Type B pancreatic cell (in vitro differentiated cells): ENCODE results near the gene TSSC4. TPM values are rescaled to one million over a fixed set of nuclear protein-coding genes. Genes with fewer than 3 reads are reported as not detected.

Experiments
- DNase-seq: peaks from one replicate; pipeline ENCODE4 v3.0.0; 2021; ENCODE audit warnings: mixed read lengths; ENCODE audit not compliant: unreplicated experiment; ENCODE audit errors: extremely low spot score
- H3K27ac Mint-ChIP-seq: 2 replicates; pipeline ENCODE4 v1.8.0; 2021; ENCODE audit warnings: mild to moderate bottlenecking, mixed read lengths
- H3K27me3 Mint-ChIP-seq: 2 replicates; pipeline ENCODE4 v1.8.0; 2021; ENCODE audit warnings: mixed read lengths
- H3K36me3 Mint-ChIP-seq: 2 replicates; pipeline ENCODE4 v1.8.0; 2021; ENCODE audit warnings: mixed read lengths
- H3K4me1 Mint-ChIP-seq: one replicate; pipeline ENCODE4 v1.8.0; 2021; ENCODE audit warnings: mixed read lengths; ENCODE audit not compliant: unreplicated experiment
- H3K4me3 Mint-ChIP-seq: 2 replicates; pipeline ENCODE4 v1.8.0; 2021; ENCODE audit warnings: mild to moderate bottlenecking, mixed read lengths
- H3K9me3 Mint-ChIP-seq: 2 replicates; pipeline ENCODE4 v1.8.0; 2021; ENCODE audit warnings: mixed read lengths
- total RNA-seq: library from RNA; stranded (reverse); gene quantifications from 2 replicates; pipeline ENCODE4 v1.2.1, GENCODE V29; 2021; ENCODE audit warnings: low replicate concordance
- TF ChIP-seq, protein P1 (sequence below): fragments of 200-600 bp; sonication (generic); conservative IDR thresholded peaks from 2 replicates; pipeline ENCODE4 v1.5.0; 2021; ENCODE audit warnings: antibody characterized with exemption, mild to moderate bottlenecking

Gene TSSC4
- total RNA-seq, 1 donor from 2014 or later: 59.0 TPM

DNA sequence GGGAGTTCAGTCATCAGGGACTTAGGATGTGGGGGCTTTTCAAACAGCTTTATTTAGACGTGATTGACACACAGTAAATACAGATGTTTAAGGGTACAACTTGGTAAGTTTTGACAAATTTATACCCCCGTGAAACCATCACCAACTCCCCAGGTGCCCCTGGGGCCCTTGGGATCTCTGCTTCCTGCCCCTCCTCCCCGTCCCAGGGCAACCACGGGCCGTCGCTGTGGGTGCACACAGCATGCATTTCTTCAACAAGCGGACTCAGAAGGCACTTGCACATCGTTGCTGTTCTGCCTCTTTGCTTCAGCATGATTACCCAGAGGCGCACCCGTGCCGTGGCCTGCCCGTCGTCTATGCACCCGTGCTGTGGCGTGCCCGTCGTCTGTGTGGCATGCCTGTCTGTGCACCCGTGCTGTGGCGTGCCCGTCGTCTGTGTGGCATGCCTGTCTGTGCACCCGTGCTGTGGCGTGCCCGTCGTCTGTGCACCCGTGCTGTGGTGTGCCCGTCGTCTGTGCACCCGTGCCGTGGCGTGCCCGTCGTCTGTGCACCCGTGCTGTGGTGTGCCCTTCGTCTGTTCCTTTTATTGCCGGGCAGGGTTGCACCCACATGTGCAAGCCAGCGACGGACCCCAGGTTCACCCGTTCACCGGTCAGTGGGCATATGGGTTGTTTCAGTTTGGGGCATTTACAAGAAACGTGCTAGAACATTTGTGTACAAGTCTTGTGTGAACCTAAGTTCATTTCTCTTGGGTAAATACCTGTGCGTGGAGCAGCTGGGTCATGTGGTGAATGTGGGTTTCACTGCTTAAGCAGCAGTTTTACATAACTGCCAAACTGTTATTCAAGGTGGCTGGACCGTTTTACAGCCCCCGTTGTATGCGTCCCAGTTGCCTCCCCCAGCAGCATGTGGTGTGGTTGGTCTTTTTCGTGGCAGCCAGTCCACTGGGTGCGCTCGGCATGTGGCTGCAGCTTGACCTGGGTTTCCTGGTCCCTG, 15.1 kb upstream of the TSSC4 start:
- TF ChIP-seq, protein P1, sequence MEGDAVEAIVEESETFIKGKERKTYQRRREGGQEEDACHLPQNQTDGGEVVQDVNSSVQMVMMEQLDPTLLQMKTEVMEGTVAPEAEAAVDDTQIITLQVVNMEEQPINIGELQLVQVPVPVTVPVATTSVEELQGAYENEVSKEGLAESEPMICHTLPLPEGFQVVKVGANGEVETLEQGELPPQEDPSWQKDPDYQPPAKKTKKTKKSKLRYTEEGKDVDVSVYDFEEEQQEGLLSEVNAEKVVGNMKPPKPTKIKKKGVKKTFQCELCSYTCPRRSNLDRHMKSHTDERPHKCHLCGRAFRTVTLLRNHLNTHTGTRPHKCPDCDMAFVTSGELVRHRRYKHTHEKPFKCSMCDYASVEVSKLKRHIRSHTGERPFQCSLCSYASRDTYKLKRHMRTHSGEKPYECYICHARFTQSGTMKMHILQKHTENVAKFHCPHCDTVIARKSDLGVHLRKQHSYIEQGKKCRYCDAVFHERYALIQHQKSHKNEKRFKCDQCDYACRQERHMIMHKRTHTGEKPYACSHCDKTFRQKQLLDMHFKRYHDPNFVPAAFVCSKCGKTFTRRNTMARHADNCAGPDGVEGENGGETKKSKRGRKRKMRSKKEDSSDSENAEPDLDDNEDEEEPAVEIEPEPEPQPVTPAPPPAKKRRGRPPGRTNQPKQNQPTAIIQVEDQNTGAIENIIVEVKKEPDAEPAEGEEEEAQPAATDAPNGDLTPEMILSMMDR: no peak
- Mint-ChIP-seq H3K36me3 (no peaks in the 10 kb centered on the region), H3K27me3 (no peaks in the 10 kb centered on the region), H3K27ac (peak overlapping the region; percentile 58), H3K9me3 (no peaks in the 10 kb centered on the region), H3K4me3 (no peak overlapping the region), H3K4me1 (peaks cover 21% of the 10 kb centered on the region)
- DNase-seq: no peak

DNA sequence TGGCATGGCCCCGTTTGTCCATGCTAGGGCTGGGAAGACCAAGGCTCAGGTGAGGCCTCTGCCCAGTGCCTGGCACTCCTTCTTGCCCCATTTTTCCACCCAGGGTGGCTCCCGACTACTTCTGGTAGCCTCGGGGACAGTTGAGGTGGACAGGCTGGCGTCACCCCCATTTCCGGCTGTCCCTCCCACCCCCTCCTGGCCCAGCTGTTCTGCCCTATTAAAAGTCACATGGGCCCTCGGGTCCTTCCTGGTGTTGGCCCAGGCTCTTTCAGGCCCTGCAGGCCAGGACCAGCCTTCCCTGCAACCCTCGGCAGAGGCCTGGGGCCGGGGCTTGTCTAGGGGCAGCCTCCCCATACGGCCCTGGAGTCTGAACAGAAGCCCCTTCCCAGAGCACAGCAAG, 14.0 kb upstream of the TSSC4 start:
- Mint-ChIP-seq H3K9me3 (no peaks in the 10 kb centered on the region), H3K36me3 (no peaks in the 10 kb centered on the region)
- TF ChIP-seq, protein P1: no peak

DNA sequence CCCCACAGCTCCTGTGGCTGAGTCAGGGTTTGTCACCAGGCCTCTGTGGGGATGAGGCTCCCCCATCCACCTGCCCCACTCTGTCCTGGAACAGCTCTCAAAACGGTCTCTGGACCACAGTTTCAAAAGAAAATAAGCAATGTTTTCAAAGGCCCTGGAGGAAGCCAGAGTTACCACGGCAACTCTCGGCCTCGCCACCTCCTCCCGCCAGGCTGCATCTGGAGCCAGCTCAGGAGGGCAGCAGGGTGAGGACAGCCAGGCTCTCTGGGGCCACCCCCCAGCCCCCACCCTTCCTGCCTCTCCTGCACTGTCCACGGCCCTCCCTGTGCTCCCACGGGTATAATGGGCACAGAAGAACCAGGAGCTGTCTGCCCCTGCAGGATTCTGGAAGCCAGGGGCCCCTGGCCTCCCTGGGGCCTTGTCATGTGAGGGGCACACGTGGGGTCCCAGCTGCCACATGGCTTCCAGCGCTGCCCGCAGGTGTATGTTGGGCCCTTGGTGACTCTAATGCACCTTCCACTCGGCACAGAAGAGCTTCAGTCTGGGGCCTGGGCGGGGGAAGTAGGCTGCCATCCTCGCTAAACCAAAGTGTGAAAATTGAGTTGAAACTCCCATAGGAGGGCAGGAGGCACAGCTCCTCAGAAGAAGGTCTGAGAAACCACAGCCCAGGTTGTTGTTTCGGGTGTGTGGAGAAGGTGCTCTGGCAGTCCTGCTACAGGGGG, 13.1 kb upstream of the TSSC4 start:
- Mint-ChIP-seq H3K9me3 (no peaks in the 10 kb centered on the region), H3K4me3 (no peak overlapping the region), H3K4me1 (peaks cover 16% of the 10 kb centered on the region), H3K27me3 (no peaks in the 10 kb centered on the region), H3K36me3 (no peaks in the 10 kb centered on the region), H3K27ac (no peak overlapping the region)
- no peak for DNase-seq
- TF ChIP-seq, protein P1: no peak

More for the DNA sequence above, 14.0 kb upstream of the TSSC4 start:
- H3K4me3 Mint-ChIP-seq: no peak overlapping the region
- H3K27me3 Mint-ChIP-seq: no peaks in the 10 kb centered on the region
- no peak for DNase-seq
- peaks cover 16% of the 10 kb centered on the region for H3K4me1 Mint-ChIP-seq
- no peak overlapping the region for H3K27ac Mint-ChIP-seq

DNA sequence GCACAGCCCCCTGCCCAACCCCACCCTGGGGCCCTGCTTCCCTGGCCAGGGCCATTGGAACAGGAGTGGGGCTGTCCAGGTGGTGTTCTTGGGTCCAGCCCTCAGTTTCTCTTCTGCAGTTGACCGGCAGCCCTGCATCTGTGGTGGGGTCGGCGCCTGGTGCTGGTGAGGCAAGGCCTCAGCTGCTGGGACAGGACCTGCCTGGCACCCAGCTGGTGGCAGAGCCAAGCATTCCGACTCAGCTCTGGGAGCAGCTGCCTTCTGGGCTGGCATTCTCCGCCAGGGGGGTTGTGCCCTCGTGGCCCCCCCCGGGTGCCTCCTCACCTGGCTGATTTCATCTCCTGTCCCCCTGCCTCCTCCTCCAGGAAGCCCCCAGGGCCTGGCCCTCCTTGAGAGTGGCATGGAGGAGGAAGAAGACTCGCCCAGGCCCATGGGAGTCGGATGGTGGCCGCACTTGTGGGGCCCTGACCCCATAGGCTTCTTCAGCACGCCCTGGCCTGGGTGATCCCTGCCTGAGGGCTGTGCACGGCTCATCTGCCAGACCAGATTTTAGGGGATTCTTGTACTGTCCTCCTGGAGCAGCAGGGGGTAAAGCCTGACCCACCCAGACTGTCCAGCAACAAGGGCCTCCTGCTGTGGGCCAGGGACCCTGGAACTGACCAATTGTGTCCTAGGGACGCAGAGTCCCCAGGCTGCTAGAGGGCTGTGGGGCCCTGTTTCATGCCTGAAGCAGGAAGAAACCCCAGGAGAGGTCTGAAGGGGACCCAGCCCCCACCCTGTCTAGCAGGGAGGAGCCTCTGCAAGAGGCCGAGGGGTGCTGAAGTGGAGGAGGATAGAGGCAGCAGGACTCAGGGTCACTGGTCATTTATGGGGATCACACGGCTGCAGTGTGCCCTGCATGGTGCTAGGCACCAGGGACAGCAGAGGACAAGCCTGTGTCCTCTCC, 11.8 kb upstream of the TSSC4 start:
- H3K36me3 Mint-ChIP-seq: no peaks in the 10 kb centered on the region
- TF ChIP-seq, protein P1: peak; percentile 23
- H3K27me3 Mint-ChIP-seq: no peaks in the 10 kb centered on the region
- no peaks in the 10 kb centered on the region for H3K9me3 Mint-ChIP-seq
- DNase-seq: no peak
- H3K27ac Mint-ChIP-seq: peak overlapping the region; percentile 74
- no peak overlapping the region for H3K4me3 Mint-ChIP-seq
- H3K4me1 Mint-ChIP-seq: peaks cover 16% of the 10 kb centered on the region
